ENCODE results near the gene DIS3L2. TPM values are rescaled to one million over a fixed set of nuclear protein-coding genes. Genes with fewer than 3 reads are reported as not detected.
"Not testable (repeated sequence)": the region's sequence is repeated elsewhere in the genome, so short reads cannot be mapped to it uniquely, and the experiment has no call there.

Gene DIS3L2
- total RNA-seq, 4 donors from 2014 or later: 16.1 to 26.7 (median 22.0) TPM

DNA sequence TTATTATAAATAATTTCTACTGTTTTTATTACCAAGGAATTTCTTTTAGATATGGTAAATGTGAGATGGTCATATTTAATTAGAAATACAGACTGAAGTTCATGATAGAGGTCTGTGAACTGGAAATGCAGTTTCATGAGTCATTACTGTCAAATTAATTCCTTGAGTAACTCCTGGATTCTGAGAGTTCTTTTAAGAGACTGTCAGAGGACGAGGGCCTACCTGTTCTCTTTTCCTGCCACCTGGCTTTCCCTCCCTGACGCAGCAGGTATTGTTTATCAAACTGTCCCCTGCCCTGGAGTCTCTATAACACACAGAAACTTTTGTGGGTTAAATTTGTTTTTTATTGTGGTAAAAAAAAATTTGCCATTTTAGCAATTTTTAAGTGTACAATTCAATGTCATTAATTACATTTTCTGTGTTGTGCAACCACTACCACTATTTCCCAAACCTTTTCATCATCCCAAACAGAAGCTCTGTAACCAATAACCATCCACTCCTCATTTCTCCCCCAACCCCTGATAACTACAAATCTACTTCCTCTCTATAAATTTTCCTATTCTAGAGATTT lies 142.6 kb downstream of the DIS3L2 start:
- H3K36me3 ChIP-seq: no peaks in the 10 kb centered on the region
- DNase-seq (ENCODE audit: extremely low spot score): no peak
- WGBS: 96% methylated on average over 2 of the region's 2 CpGs
- no peak for TF ChIP-seq POLR2A (IDR thresholded peaks at IDR 0.05; ENCODE audit: low read depth)
- no peak for TF ChIP-seq POLR2AphosphoS5 (IDR thresholded peaks at IDR 0.05)
- no peak for TF ChIP-seq EP300 (IDR thresholded peaks at IDR 0.05)
- no peaks in the 10 kb centered on the region for H3K27me3 ChIP-seq
- H3K27ac ChIP-seq (replicated peaks in 1 of 4): no peak overlapping the region
- H3K4me3 ChIP-seq: no peak overlapping the region
- H3K9me3 ChIP-seq: no peaks in the 10 kb centered on the region
- H3K4me1 ChIP-seq: peaks cover 0 to 7% (median 0%) of the 10 kb centered on the region in 4 donors
- intact Hi-C loops (cut with DNase I): no loop called here

GRCh38 chr2:232111551-232111950 lies 150.0 kb downstream of the DIS3L2 start:
- H3K9me3 ChIP-seq: no peaks in the 10 kb centered on the region
- 100% methylated on average over 1 of the region's 1 CpG for WGBS
- TF ChIP-seq POLR2AphosphoS5 (IDR thresholded peaks at IDR 0.05) (no peak), POLR2A (IDR thresholded peaks at IDR 0.05; ENCODE audit: low read depth) (no peak), EP300 (IDR thresholded peaks at IDR 0.05) (no peak), CTCF (IDR thresholded peaks at IDR 0.05) (no peak)
- no peak overlapping the region for H3K27ac ChIP-seq (replicated peaks in 1 of 4)
- intact Hi-C loops (cut with DNase I): no loop called here
- no peak overlapping the region for H3K4me3 ChIP-seq
- H3K27me3 ChIP-seq: no peaks in the 10 kb centered on the region
- H3K4me1 ChIP-seq: no peaks in the 10 kb centered on the region
- H3K36me3 ChIP-seq: peaks cover 0 to 5% (median 0%) of the 10 kb centered on the region in 4 donors
- no peak for DNase-seq (ENCODE audit: extremely low spot score)

DNA sequence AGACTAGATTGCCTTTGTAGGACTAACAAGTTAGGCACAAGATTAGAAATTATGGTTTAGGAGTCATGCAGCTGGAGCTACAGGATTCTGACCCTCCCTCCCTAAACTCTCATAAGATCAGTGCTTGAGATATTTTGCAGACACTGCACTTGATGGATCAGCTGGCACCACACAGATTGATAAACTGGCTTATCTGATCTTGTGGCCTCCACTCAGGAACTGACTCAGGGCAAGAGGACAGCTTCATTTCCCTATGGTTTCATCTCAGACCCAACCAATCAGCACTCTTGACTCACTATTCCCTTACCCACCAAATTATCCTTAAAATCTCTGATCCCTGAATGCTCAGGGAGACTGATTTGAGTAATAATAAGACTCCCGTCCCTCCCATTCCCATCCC lies 152.3 kb downstream of the DIS3L2 start:
- 87% methylated on average over 1 of the region's 1 CpG for WGBS

DNA sequence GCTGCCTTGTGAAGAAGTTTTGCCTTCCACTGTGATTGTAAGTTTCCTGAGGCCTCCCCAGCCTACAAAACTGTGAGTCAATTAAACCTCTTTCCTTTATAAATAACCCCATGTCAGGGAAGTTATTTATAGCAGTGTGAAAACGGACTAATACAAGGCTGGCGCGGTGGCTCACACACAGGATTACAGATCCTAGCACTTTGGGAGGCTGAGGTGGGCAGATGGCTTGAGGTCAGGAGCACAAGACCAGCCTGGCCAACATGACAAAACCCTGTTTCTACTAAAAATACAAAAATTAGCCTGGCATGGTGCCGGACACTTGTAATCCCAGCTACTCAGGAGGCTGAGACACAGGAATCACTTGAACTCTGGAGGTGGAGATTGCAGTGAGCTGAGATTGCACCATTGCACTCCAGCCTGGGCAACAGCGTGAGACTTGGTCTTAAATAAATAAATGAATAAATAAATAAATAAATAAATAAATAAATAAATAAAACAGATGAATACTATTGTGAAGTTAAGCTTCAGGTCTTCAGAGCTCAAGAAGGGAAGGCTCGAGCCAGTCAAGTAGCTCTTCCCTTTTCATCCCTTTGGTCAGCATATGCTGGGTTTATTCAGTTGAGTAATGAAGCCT lies 154.3 kb downstream of the DIS3L2 start:
- H3K4me3 ChIP-seq; H3K9me3 ChIP-seq; intact Hi-C loops (cut with DNase I); H3K27me3 ChIP-seq; DNase-seq (ENCODE audit: extremely low spot score); H3K27ac ChIP-seq (replicated peaks in 1 of 4); H3K4me1 ChIP-seq; H3K36me3 ChIP-seq: not testable (repeated sequence)
- WGBS: 96% methylated on average over 6 of the region's 6 CpGs

More for the DNA sequence above, 152.3 kb downstream of the DIS3L2 start:
- Histone ChIP-seq H3K4me3 (no peak overlapping the region), H3K9me3 (no peaks in the 10 kb centered on the region), H3K27ac (replicated peaks in 1 of 4) (no peak overlapping the region), H3K36me3 (peaks cover 0 to 5% (median 0%) of the 10 kb centered on the region in 4 donors), H3K27me3 (no peaks in the 10 kb centered on the region), H3K4me1 (no peaks in the 10 kb centered on the region)
- DNase-seq (ENCODE audit: extremely low spot score): no peak
- TF ChIP-seq POLR2AphosphoS5 (IDR thresholded peaks at IDR 0.05) (no peak), EP300 (IDR thresholded peaks at IDR 0.05) (no peak), POLR2A (IDR thresholded peaks at IDR 0.05; ENCODE audit: low read depth) (no peak), CTCF (IDR thresholded peaks at IDR 0.05) (no peak)
- intact Hi-C loops (cut with DNase I): no loop called here

DNA sequence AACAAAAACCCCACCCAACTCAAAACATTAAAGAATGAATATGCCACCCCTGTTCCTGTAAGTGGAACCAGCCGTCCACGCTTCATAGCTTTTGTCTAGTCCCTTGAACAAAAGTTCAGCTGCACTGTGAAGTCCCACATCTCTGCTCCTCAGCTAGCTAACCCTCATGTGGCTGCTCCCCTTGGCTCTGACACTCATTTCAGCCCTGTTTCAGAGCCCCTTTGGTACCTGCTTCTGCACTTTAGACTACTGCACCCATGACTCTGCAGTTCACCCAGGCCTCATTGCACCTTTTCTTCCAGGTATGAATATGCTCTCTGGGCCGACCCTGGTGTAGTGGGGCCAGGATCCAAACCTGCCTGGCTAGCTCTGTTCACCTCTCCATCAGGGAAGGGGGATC lies 155.3 kb downstream of the DIS3L2 start:
- H3K27me3 ChIP-seq: no peaks in the 10 kb centered on the region
- WGBS: 91% methylated on average over 3 of the region's 3 CpGs
- no peaks in the 10 kb centered on the region for H3K4me1 ChIP-seq
- no peaks in the 10 kb centered on the region for H3K9me3 ChIP-seq
- peaks cover 0 to 5% (median 0%) of the 10 kb centered on the region in 4 donors for H3K36me3 ChIP-seq
- H3K27ac ChIP-seq (replicated peaks in 1 of 4): no peak overlapping the region
- no peak for TF ChIP-seq POLR2AphosphoS5 (IDR thresholded peaks at IDR 0.05)
- no peak for TF ChIP-seq CTCF (IDR thresholded peaks at IDR 0.05)
- no peak for TF ChIP-seq POLR2A (IDR thresholded peaks at IDR 0.05; ENCODE audit: low read depth)
- TF ChIP-seq EP300 (IDR thresholded peaks at IDR 0.05): no peak
- DNase-seq (ENCODE audit: extremely low spot score): no peak
- no peak overlapping the region for H3K4me3 ChIP-seq
- intact Hi-C loops (cut with DNase I): no loop called here

Measured in esophagus muscularis mucosa (tissue), 4 donors.